GM12878 (cell line): Measurements from ENCODE around the gene FBXO33. TPM values are rescaled to one million over a fixed set of nuclear protein-coding genes. Genes with fewer than 3 reads are reported as not detected.

Experiments used
- CEBPB ChIP-seq, 2 experiments: fragments of 150-350 bp in 1 of 2; IDR thresholded peaks; 2 replicates each; pipeline ENCODE4 v1.6.1; 2012 to 2014; ENCODE audit warnings: low read depth in 2 of 2, low read length in 2 of 2, borderline replicate concordance in 1 of 2, inconsistent platforms in 1 of 2
- E2F4 ChIP-seq: IDR thresholded peaks from 2 replicates; pipeline ENCODE4 v1.6.1; 2012; ENCODE audit warnings: low read depth, low read length, improper control_type of control experiment
- EED ChIP-seq: sonication (generic); IDR thresholded peaks from 2 replicates; pipeline ENCODE4 v1.6.1; 2016; ENCODE audit warnings: antibody characterized with exemption, low read depth
- ELK1 ChIP-seq: IDR thresholded peaks from 2 replicates; pipeline ENCODE4 v1.6.1; 2012; ENCODE audit warnings: low read depth, low read length, improper control_type of control experiment
- HCFC1 ChIP-seq: fragments of 150-350 bp; IDR thresholded peaks from 2 replicates; pipeline ENCODE4 v1.6.1; 2014; ENCODE audit warnings: low read length
- KDM1A ChIP-seq: fragments of 200-600 bp; sonication (generic); IDR thresholded peaks from 2 replicates; pipeline ENCODE4 v1.6.1; 2016; ENCODE audit warnings: borderline replicate concordance
- MEF2A ChIP-seq: IDR thresholded peaks from 2 replicates; pipeline ENCODE4 v1.6.1; 2011; ENCODE audit warnings: low read depth, mild to moderate bottlenecking, low read length, moderate library complexity; ENCODE audit not compliant: insufficient read depth
- PRDM15 ChIP-seq: fragments of 450-650 bp; formaldehyde crosslinking; IDR thresholded peaks from 2 replicates; pipeline ENCODE4 v1.4.0; 2020; ENCODE audit warnings: mild to moderate bottlenecking, moderate library complexity
- RBBP5 ChIP-seq: fragments of 200-600 bp; sonication (generic); conservative IDR thresholded peaks from 2 replicates; pipeline ENCODE4 v1.6.1; 2016
- RUNX3 ChIP-seq: IDR thresholded peaks from 2 replicates; pipeline ENCODE4 v1.6.1; 2012; ENCODE audit warnings: low read length, inconsistent platforms
- SIN3A ChIP-seq: IDR thresholded peaks from 2 replicates; pipeline ENCODE4 v1.6.1; 2012; ENCODE audit warnings: low read depth, low read length, improper control_type of control experiment
- STAT1 ChIP-seq: fragments of 450-650 bp; conservative IDR thresholded peaks from 2 replicates; pipeline ENCODE4 v1.6.1; 2014; ENCODE audit warnings: antibody characterized with exemption, mild to moderate bottlenecking
- ZBTB11 ChIP-seq: fragments of 450-650 bp; formaldehyde crosslinking; IDR thresholded peaks from 2 replicates; pipeline ENCODE4 v1.5.0; 2022; ENCODE audit warnings: mild to moderate bottlenecking, missing genetic modification characterization
- ZBTB4 ChIP-seq: fragments of 450-650 bp; formaldehyde crosslinking; IDR thresholded peaks from 2 replicates; pipeline ENCODE4 v1.4.0; 2022; ENCODE audit warnings: mild to moderate bottlenecking, moderate library complexity
- polyA plus RNA-seq, 11 experiments: library from polyadenylated mRNA; depleted of rRNA in 4 of 11; unstranded in 6 of 11; stranded (reverse) in 5 of 11; fragments of >200 nt; fragmentation: Nextera tagmentation in 4 of 11; fragmentation: Illumina TruSeq in 1 of 11; extraction: Ambion mirVana in 4 of 11; extraction: Trizol in 1 of 11; gene quantifications; 1 replicate in 1 of 11; 2 replicates in 10 of 11; pipeline versions ENCODE4 v1.2.1 to v1.2.3, GENCODE V29; 2011 to 2016; ENCODE audit warnings: inconsistent platforms in 2 of 11, missing spikeins in 2 of 11, low read depth in 1 of 11
- total RNA-seq, 4 experiments: library from RNA; depleted of rRNA in 3 of 4; stranded (reverse); fragments of >200 nt in 3 of 4; fragmentation: Illumina TruSeq in 1 of 4; extraction: Trizol in 1 of 4; gene quantifications; 2 replicates each; pipeline versions ENCODE4 v1.2.1 to v1.2.3, GENCODE V29; 2013 to 2021
- TF ChIP-seq, protein P1 (sequence below): fragments of 450-650 bp; IDR thresholded peaks from 2 replicates; pipeline ENCODE4 v1.6.1; 2016; ENCODE audit warnings: mild to moderate bottlenecking

Gene FBXO33
- total and polyA plus RNA-seq, 10 of the 15 experiments (the other 5 are each of a cell fraction or from before 2014, with no cell fraction given) = 4.7 to 56.9 (median 19.6) TPM

DNA sequence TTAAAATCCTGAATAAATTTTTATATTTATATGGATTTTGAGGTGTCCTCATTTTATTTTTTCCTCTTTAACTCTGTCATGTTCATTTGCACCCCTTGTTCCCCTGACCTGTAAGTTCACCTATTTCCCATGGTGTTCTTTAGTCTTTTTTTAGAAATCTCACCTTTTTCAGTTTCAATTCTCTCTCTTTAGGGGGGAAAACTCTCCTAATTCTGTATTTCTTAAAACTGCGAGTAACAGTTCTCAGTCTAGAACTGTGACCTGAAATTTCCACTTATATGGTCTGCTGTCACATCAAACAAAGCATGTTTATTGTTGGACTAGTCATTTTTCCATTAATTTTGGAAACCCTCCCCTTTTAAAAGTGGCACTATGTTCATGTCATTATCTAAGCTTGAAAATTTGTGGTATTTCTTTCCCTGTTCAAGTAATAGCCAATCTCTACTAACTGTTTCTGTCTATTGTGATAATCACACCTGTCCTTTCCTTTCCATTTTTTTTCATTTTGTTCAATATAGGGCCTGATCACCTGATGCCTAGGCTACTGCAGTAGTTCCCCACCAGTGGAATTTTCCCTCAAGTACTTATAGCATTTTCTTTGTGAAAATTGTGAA, 14.0 kb upstream of the FBXO33 start (continued):
- TF ChIP-seq PRDM15 (CRISPR knock-in tag) (no peak), RBBP5 (no peak), EED (no peak), HCFC1 (no peak), ZBTB4 (CRISPR knock-in tag) (no peak), E2F4 (no peak), KDM1A (no peak), SIN3A (no peak), ZBTB11 (CRISPR knock-in tag) (no peak), MEF2A (peak; percentile 80), ELK1 (no peak), RUNX3 (peak; percentile 31), STAT1 (no peak), CEBPB (IDR thresholded peaks at IDR 0.05; ENCODE audit: borderline replicate concordance in 1 of 2, low read depth in 2 of 2, low read length in 2 of 2) (no peak)
- TF ChIP-seq, protein P1, sequence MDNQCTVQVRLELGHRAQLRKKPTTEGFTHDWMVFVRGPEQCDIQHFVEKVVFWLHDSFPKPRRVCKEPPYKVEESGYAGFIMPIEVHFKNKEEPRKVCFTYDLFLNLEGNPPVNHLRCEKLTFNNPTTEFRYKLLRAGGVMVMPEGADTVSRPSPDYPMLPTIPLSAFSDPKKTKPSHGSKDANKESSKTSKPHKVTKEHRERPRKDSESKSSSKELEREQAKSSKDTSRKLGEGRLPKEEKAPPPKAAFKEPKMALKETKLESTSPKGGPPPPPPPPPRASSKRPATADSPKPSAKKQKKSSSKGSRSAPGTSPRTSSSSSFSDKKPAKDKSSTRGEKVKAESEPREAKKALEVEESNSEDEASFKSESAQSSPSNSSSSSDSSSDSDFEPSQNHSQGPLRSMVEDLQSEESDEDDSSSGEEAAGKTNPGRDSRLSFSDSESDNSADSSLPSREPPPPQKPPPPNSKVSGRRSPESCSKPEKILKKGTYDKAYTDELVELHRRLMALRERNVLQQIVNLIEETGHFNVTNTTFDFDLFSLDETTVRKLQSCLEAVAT = no peak
